ENCODE measurements around the gene CHRNA10.

- no peak for TF ChIP-seq CTCF (IDR thresholded peaks at IDR 0.05)
- no peak for TF ChIP-seq POLR2AphosphoS5 (IDR thresholded peaks at IDR 0.05)
Measured at GRCh38 chr11:3669128-3669527, 2.1 kb downstream of the CHRNA10 start.

All from esophagus muscularis mucosa (tissue), 3 donors.